Spinal cord (tissue), 10 donors: ENCODE measurements around the gene SLC22A17. TPM values are rescaled to one million over a fixed set of nuclear protein-coding genes. Genes with fewer than 3 reads are reported as not detected.
"Not testable (repeated sequence)": the region's sequence is repeated elsewhere in the genome, so short reads cannot be mapped to it uniquely, and the experiment has no call there.

Experiments
- DNase-seq, 6 donors: peaks; one replicate each; pipeline versions ENCODE4 v3.0.0 to v3.0.0-alpha.2; 2013 to 2015; ENCODE audit warnings: low spot score in 6 of 6, low read depth in 4 of 6
- H3K27ac ChIP-seq: one replicate; pipeline ENCODE4 v1.5.1; 2013; ENCODE audit warnings: low read depth, low read length, control low read depth
- H3K27me3 ChIP-seq: one replicate; pipeline ENCODE4 v1.6.1; 2013; ENCODE audit warnings: low read length; ENCODE audit not compliant: control insufficient read depth, insufficient read depth
- H3K36me3 ChIP-seq: one replicate; pipeline ENCODE4 v1.6.1; 2013; ENCODE audit warnings: low read length; ENCODE audit not compliant: control insufficient read depth, insufficient read depth
- H3K4me1 ChIP-seq: one replicate; pipeline ENCODE4 v1.6.1; 2013; ENCODE audit warnings: low read length; ENCODE audit not compliant: control insufficient read depth, insufficient read depth
- H3K4me3 ChIP-seq: one replicate; pipeline ENCODE4 v1.5.1; 2013; ENCODE audit warnings: low read depth, low read length, control low read depth
- H3K9me3 ChIP-seq: one replicate; pipeline ENCODE4 v1.6.1; 2013; ENCODE audit warnings: low read length; ENCODE audit not compliant: control insufficient read depth, insufficient read depth
- WGBS: methylation state at CpG from one replicate; pipeline ENCODE4 v1.1.5; 2013; ENCODE audit warnings: missing lambda C conversion rate; ENCODE audit not compliant: insufficient coverage; 5-methylcytosine and 5-hydroxymethylcytosine counted together
- polyA plus RNA-seq, 2 donors: library from polyadenylated mRNA; unstranded; fragments of 120-200 nt; gene quantifications; one replicate each; pipeline ENCODE4 v1.2.1, GENCODE V29; 2013; ENCODE audit not compliant: insufficient read length in 2 of 2
- total RNA-seq, 2 donors: library from RNA; depleted of rRNA in 1 of 2; stranded (reverse); fragments of 120-200 nt in 1 of 2; fragments of >200 nt in 1 of 2; gene quantifications; one replicate each; pipeline versions ENCODE4 v1.2.3 to v1.2.4, GENCODE V29; 2013 to 2014
- donor health status: healthy.

SLC22A17 gene
- total and polyA plus RNA-seq, 4 donors = 167 to 541 (median 413) TPM

- Histone ChIP-seq H3K4me1 (no peaks in the 10 kb centered on the region), H3K27me3 (no peaks in the 10 kb centered on the region), H3K4me3 (no peak overlapping the region), H3K27ac (no peak overlapping the region), H3K36me3 (no peaks in the 10 kb centered on the region), H3K9me3 (no peaks in the 10 kb centered on the region)
- DNase-seq = no peak
- 77% methylated on average over 6 of the region's 7 CpGs for WGBS
Observed at GRCh38 chr14:23392613-23393012, 39.9 kb upstream of the SLC22A17 start.

- no CpG with 5 or more reads among the region's 19 CpGs for WGBS
- not testable (repeated sequence) for H3K4me3 ChIP-seq
Observed at GRCh38 chr14:23389871-23390270, 37.2 kb upstream of the SLC22A17 start.

GRCh38 chr14:23389396-23389795 lies 36.7 kb upstream of the SLC22A17 start:
- H3K36me3 ChIP-seq = no peaks in the 10 kb centered on the region
- H3K4me1 ChIP-seq = no peaks in the 10 kb centered on the region
- H3K9me3 ChIP-seq = no peaks in the 10 kb centered on the region
- no peaks in the 10 kb centered on the region for H3K27me3 ChIP-seq
- no peak overlapping the region for H3K4me3 ChIP-seq
- no peak for DNase-seq
- 84% methylated on average over 12 of the region's 12 CpGs for WGBS
- no peak overlapping the region for H3K27ac ChIP-seq

More at GRCh38 chr14:23389871-23390270, 37.2 kb upstream of the SLC22A17 start:
- not testable (repeated sequence) for DNase-seq, H3K27ac ChIP-seq, H3K4me1 ChIP-seq, H3K9me3 ChIP-seq, H3K27me3 ChIP-seq, H3K36me3 ChIP-seq

GRCh38 chr14:23388996-23389395 lies 36.3 kb upstream of the SLC22A17 start:
- H3K4me3 ChIP-seq = no peak overlapping the region
- H3K36me3 ChIP-seq = no peaks in the 10 kb centered on the region
- 87% methylated on average over 7 of the region's 8 CpGs for WGBS
- no peak for DNase-seq
- no peaks in the 10 kb centered on the region for H3K9me3 ChIP-seq
- H3K27ac ChIP-seq = no peak overlapping the region
- H3K4me1 ChIP-seq = no peaks in the 10 kb centered on the region
- no peaks in the 10 kb centered on the region for H3K27me3 ChIP-seq

DNA sequence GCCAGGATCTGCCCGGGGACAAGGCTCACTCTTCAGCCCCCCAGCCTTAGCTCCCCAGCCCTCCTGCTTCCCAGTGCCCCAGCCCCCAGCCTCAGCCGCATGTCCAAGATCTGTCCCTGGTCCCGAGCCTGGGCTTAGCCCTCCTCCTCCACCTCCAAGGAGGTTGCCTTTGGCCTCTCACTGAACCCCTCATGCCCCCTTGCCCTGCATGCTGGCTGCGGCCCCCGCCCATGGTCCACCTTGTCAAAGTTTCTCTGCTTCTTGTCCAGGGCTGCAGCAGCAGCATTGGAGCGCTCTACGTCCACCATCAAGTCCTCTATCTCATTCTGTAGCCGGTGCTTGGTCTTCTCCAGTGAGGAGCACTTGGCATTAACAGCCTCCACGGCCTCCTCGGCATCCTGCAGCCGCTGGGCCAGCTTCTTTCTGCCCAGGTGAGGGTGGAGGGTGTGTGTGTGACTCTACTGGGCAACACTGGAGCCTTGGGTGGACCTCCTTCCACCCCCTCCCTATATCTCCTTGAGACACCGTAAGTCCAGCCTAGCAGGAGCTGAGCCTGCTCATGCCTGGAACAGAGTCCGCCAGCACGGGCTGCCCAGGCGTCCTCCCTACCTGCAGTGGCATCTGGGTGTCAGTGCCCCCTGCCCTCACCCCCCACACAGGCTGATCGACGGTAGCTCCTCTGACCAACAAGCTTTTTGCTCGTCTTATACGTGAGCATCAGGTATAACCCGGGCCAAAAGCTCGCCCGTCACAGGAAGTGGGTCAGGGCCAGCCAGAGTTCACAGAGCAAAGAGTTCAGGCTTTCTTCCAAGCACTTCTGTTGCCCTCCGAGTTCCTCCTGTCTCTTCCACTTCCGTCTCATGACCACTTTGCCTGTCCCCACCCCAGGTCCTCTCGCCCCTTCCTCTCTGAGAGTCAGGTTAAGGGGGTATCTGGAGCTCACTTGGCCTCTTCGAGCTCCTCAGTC lies 35.5 kb upstream of the SLC22A17 start:
- 88% methylated on average over 20 of the region's 26 CpGs for whole genome bisulfite sequencing
- no peak for DNase-seq
- Histone ChIP-seq H3K36me3 (no peaks in the 10 kb centered on the region), H3K9me3 (no peaks in the 10 kb centered on the region), H3K4me1 (no peaks in the 10 kb centered on the region), H3K27me3 (no peaks in the 10 kb centered on the region), H3K27ac (no peak overlapping the region), H3K4me3 (no peak overlapping the region)

DNA sequence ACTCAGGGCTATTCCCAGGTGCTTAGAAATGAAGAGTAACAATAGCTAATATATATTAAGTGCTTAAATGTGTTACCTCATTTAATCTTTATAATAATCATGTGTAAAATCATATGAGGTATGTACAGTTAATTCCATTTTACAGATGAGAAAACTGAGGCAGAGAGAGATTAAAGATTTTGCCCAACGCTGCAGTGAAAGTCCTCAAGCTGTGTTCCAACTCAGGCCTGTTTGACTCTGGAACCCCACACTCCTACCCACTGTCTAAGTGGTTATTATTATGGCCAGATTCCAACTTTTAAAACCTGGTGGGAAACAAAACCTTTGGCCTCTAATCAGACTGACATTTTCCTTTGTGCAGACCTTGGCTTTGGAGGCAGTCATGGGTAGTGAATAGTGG lies 34.3 kb upstream of the SLC22A17 start:
- DNase-seq = no peak
- H3K27ac ChIP-seq = no peak overlapping the region
- H3K9me3 ChIP-seq = no peaks in the 10 kb centered on the region
- no peaks in the 10 kb centered on the region for H3K36me3 ChIP-seq
- no peaks in the 10 kb centered on the region for H3K27me3 ChIP-seq
- H3K4me1 ChIP-seq = peaks cover under 1% of the 10 kb centered on the region
- H3K4me3 ChIP-seq = no peak overlapping the region
- no CpG with 5 or more reads among the region's 1 CpG for WGBS

DNA sequence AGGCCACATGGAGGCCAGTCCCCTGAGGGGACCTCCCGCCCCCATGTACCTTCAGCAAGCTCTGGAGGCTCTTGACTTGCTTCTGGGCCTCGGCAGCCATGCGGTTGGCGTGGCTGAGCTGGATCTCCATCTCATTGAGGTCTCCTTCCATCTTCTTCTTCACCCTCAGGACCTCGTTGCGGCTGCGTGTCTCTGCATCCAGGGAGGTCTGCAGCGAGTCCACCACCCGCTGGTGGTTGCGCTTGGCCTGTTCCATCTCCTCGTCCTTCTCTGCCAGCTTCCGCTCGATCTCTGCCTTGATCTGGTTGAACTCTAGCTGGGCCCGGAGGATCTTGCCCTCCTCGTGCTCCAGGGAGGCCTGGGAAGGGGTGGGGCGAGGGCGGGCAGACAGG lies 33.6 kb upstream of the SLC22A17 start:
- not testable (repeated sequence) for H3K27me3 ChIP-seq, H3K4me1 ChIP-seq
- WGBS = 86% methylated on average over 14 of the region's 17 CpGs

GRCh38 chr14:23385642-23386265 lies 33.1 kb upstream of the SLC22A17 start:
- H3K27me3 ChIP-seq = no peaks in the 10 kb centered on the region
- no peaks in the 10 kb centered on the region for H3K9me3 ChIP-seq
- 90% methylated on average over 13 of the region's 18 CpGs for WGBS
- no peak overlapping the region for H3K27ac ChIP-seq
- peaks cover 11% of the 10 kb centered on the region for H3K4me1 ChIP-seq
- no peaks in the 10 kb centered on the region for H3K36me3 ChIP-seq
- no peak overlapping the region for H3K4me3 ChIP-seq
- no peak for DNase-seq

More for the DNA sequence above, 33.6 kb upstream of the SLC22A17 start:
- not testable (repeated sequence) for H3K27ac ChIP-seq, DNase-seq, H3K4me3 ChIP-seq, H3K9me3 ChIP-seq, H3K36me3 ChIP-seq

DNA sequence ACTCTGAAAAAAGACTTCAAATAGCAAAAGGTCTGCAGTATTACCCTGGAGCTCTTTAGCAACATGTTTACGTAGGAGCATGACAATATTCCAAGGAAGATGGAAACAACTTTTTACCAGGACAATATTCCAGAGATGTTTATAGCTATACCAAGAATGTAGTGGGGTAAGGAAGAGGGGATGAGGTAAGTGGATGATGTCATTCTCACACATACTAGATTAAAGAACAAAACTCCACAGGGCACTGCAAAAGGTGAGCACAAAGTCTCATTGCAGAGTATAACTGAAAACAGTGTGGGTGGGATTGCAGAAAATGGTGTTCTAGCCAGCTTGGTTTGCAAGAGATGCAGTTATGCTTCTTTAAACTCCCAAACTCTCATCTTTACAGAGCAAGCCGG lies 32.6 kb upstream of the SLC22A17 start:
- no peak for DNase-seq
- Histone ChIP-seq H3K36me3 (no peaks in the 10 kb centered on the region), H3K4me1 (peaks cover 16% of the 10 kb centered on the region), H3K27me3 (no peaks in the 10 kb centered on the region), H3K27ac (no peak overlapping the region), H3K9me3 (no peaks in the 10 kb centered on the region), H3K4me3 (no peak overlapping the region)
- no CpG with 5 or more reads among the region's 2 CpGs for whole genome bisulfite sequencing
